ENCODE measurements around the gene CDCA4.

- no peak for TF ChIP-seq CTCF (IDR thresholded peaks at IDR 0.05)
- no peak for TF ChIP-seq POLR2AphosphoS5 (IDR thresholded peaks at IDR 0.05)
Measured at GRCh38 chr14:105030194-105030593, 9.3 kb upstream of the CDCA4 start.
